ENCODE measurements around the gene RNASE12.
A peak's percentile ranks its signal among the peaks of the same experiment; 100 is the strongest.
"Not testable (repeated sequence)": the region's sequence is repeated elsewhere in the genome, so short reads cannot be mapped to it uniquely, and the experiment has no call there.

Gene RNASE12

GRCh38 chr14:20591235-20591634, at the start of gene RNASE12:
TSS of gene RNASE12 (minus strand) at chr14:20591376. CDS start at chr14:20590723, 653 bp downstream.
- DNase-seq: no peak

GRCh38 chr14:20632831-20633691, 41.9 kb upstream of the RNASE12 start:
- peak in 1 of 2 donors; percentile 29 for DNase-seq

- no peak for DNase-seq
These were observed 41.3 kb upstream of the RNASE12 start for GRCh38 chr14:20632448-20632830.

- DNase-seq: no peak
These were observed 40.8 kb upstream of the RNASE12 start for GRCh38 chr14:20631880-20632389.

- DNase-seq: no peak
These were observed 40.1 kb upstream of the RNASE12 start for GRCh38 chr14:20631023-20631879.

GRCh38 chr14:20630340-20631022, 39.3 kb upstream of the RNASE12 start:
- DNase-seq: no peak

GRCh38 chr14:20628063-20628854, 37.1 kb upstream of the RNASE12 start:
- DNase-seq: no peak

GRCh38 chr14:20627346-20628027, 36.3 kb upstream of the RNASE12 start:
- DNase-seq: no peak

- no peak for DNase-seq
These were observed 35.1 kb upstream of the RNASE12 start for GRCh38 chr14:20626274-20626673.

GRCh38 chr14:20624495-20625070, 33.4 kb upstream of the RNASE12 start:
- peak in 1 of 2 donors; percentile 20 for DNase-seq

- no peak for DNase-seq
These were observed 32.6 kb upstream of the RNASE12 start for GRCh38 chr14:20623798-20624197.

GRCh38 chr14:20622816-20623291, 31.7 kb upstream of the RNASE12 start:
- no peak for DNase-seq

- DNase-seq: no peak
These were observed 29.8 kb upstream of the RNASE12 start for GRCh38 chr14:20620798-20621478.

- not testable (repeated sequence) for DNase-seq
These were observed 28.5 kb upstream of the RNASE12 start for GRCh38 chr14:20619688-20620087.

GRCh38 chr14:20618271-20618749, 27.1 kb upstream of the RNASE12 start:
- peak in 1 of 2 donors; percentile 43 for DNase-seq

GRCh38 chr14:20617138-20618003, 26.2 kb upstream of the RNASE12 start:
- DNase-seq: no peak

GRCh38 chr14:20615996-20616395, 24.8 kb upstream of the RNASE12 start:
- DNase-seq: no peak

GRCh38 chr14:20614038-20614840, 23.1 kb upstream of the RNASE12 start:
- no peak for DNase-seq
